Measurements from ENCODE around the gene JAK3.

JAK3 gene

DNA sequence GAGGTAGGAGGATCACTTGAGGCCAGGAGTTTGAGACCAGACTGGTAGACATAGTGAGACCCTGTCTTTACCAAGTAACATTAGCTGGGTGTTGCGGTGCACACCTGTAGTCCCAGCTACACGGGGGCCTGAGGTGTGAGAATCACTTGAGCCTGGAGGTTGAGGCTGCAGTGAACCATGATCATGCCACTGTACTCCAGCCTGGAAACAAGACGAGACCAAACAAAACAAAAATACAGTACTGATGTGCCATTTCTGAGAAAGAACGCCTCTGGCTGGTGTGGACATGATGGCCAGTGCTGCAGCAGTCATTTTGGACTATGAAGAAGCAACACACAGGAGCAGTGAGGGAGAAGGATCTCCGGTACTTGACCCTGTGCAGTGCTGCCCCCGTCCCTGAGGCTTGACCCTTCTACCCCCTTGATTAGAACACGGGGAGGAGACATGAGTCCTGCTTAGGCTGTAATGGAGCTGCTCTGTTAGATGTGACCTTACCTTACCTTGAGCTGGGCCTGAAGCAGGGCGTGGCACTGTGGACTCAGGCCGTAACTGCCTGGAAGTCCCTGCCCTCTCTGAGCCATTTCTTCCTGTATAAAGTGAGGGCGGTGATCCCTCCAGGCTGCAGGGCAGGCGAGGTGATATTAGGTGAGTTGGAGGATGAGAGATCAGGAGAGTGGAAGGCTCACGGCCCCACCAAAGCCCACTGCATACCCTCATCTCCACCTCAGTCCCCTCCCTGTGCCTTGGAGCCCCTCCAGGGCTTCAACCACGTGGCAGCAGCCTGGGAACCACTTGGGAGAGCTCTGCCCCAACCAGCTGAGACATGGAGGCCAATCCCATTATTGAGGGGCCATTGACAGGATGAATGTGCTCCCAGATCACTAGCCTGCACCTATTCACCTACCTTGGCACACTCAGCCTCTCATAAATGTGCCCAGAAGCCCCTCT is 17.9 kb upstream of the JAK3 start:
- no peak for DNase-seq

DNA sequence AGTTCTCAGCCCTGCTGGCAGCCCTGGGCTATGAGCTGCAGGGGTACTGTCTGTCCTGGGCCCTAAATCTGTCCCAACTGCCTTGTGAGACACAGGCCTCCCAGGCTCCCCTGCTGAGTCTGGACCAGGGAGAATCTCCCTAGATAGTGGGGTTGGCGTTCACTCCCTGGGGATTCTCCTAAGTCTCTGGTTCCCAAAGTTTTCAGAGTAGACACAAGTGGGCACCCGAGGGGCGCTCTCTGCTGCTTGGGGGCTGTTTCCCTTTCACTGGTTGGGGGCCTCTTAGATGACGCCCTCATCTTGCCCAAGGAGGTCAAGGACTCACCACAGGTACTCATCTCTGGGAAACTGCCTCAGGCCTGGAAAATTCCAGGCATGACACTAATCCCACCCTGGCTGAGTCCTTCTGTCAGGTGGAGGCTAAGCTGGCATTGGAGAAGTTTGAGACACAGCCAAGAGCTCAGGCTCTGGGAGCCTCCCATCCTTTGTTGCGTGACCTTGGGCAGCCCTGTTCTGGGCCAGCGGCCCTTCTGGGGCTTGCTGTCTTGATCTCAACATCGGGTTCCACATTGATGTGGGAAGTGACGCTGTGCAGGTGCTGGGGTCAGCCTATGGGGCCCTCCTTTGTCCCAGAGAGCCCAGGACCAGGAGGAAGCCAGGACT is 15.9 kb upstream of the JAK3 start:
- no peak for DNase-seq

GRCh38 chr19:17862711-17863519 is 15.1 kb upstream of the JAK3 start:
- no peak for DNase-seq

GRCh38 chr19:17861542-17862402 is 14.0 kb upstream of the JAK3 start:
- no peak for DNase-seq

DNA sequence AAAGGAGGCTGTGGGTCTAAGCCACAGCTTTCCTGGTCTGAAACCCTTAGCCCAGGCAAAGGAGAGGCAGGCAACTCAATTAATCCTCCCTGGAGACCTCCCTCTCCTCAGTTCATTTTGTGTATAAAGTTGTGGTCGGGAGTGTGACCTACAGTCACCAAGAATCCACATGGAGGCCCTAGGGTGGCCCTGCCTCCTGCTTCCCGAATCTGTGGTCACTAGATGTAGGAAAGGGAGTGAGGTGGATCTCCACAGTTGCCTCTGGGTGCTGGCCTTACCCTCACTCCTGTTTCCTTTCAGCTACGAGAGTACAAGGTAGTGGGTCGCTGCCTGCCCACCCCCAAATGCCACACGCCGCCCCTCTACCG is 13.2 kb upstream of the JAK3 start:
- DNase-seq: no peak

DNA sequence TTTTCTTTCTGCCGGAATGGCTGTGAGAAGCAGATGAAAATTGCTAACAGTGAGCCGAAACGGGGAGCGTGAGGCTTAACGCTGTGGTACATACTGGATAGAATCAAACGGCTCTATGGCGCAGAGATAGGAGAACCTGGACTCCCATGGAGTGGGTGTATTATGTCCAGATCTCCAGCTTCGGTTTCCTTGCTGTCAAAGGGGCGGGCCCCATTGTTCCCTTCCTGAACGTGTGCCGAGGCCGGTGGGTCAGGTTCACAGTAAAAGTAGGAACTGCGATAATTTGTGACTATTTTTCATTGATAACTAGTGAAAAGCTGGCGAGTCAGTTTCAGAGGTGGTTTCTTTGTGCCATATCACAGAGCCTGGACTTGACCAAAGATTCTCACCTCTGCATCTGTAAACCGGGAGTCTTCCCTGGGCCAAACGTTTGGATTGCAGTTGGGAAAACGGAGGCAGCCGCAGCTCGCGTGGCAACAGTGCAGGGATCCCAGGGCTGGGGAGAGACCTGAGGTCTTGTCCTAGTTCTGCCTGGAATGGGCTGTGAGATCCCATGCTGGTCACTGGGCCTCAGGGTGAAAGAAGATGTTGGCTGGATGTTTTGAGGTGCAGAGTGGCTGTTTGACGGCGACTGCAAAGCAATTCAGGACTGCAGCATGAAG is 12.7 kb upstream of the JAK3 start:
- DNase-seq: no peak

- peak; percentile 96 for DNase-seq
These were observed 11.9 kb upstream of the JAK3 start, which contains the start of gene RPL18A for GRCh38 chr19:17859533-17860330. RPL18A (plus strand) TSS chr19:17859910; CDS start chr19:17859957, 47 bp downstream.

DNA sequence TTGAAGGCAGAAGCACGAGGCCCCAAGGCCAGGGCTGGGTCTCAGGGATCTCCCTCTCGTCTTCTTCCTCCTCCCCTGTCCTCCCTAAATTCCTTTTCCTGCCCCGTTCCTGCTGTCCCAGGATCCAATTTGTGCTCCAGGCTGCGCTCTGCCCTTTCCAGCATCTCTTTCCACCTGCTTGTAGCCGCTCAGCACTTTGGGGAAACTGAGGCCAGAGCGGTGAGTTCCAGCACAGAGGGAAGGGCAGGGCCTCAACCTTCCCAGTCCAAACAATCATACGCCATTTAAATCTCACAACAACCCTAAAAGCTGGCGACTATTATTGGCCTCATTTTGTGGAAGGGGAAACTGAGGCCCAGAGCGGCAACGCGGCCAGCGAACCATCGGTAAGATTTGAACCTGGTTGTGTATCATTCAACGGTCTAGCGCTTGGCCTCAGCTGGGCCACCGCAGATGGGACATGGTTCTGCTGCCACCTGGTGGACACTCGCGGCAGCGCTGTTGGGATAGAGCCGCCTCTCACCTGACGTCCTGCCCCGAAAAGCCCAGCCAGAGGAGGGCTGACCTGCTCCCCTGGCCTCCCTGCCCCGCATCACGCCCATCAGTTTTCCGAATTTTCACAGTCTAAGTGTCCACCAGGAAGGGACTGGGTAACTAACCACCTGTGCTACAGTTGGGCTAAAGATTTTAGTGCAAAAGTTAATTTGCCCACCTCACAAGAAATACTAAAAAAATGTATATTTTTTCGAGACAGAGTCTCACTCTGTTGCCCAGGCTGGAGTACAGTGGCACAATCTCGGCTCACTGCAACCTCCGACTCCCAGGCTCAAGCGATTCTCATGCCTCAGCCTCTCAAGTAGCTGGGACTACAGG is 7.7 kb upstream of the JAK3 start:
- DNase-seq: peak; percentile 63

GRCh38 chr19:17854061-17854460 is 6.3 kb upstream of the JAK3 start:
- DNase-seq: no peak

GRCh38 chr19:17848595-17849292 is 962 bp upstream of the JAK3 start:
- no peak for DNase-seq

GRCh38 chr19:17846146-17846545 is 1.6 kb downstream of the JAK3 start:
- no peak for DNase-seq

DNA sequence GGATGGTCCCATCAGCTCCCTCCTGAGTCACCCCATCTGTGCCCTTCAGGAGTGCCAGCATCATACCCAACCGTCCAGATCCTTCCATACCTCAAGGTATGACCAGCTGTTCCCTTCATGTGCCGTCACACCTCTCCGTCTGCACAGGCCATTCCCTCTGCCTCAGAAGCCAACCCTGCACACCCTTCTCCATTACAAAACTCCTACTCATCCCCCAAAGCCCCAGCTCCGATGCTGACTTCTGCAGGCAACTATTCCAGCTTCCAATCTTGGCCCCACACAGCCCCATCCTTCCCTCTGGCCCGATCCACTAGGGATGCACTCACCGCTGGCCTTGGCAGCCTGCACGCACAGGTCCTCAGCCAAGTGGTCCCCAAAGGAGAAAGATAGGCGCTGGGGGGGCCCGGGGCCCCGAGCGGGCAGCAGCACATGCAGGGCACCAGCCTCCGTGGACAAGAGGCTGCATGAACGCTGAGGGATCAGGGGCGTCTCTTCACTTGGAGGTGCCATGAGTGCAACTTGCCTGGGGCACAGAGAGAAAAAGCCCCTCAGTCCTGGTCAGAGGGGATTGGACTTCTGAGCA is 3.8 kb downstream of the JAK3 start:
- no peak for DNase-seq

DNA sequence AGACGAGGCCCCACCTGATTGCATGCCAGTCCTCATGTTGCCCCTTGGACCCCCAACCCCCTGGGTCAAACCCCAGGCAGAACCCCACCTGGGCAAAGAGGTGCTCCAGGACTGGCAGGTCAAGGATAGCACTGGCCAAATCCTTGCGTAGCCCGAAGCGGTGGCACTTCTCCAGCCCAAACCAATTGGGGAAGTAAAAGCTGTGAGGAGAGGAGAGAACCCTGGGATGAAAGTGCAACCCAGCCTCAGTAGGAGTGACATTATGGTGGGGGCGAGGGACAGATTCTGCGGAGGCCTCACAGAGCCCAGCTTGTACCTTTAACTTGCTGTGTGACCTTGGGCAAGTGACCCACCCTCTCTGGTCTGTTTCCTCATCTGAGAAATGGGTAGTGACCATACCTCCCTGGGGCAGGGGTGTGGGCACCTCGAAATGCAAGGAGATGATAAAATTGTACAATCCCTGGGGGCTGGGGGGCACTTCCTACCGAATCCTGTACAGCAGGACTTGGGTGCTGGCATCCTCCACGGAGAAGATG is 4.4 kb downstream of the JAK3 start:
- no peak for DNase-seq

DNA sequence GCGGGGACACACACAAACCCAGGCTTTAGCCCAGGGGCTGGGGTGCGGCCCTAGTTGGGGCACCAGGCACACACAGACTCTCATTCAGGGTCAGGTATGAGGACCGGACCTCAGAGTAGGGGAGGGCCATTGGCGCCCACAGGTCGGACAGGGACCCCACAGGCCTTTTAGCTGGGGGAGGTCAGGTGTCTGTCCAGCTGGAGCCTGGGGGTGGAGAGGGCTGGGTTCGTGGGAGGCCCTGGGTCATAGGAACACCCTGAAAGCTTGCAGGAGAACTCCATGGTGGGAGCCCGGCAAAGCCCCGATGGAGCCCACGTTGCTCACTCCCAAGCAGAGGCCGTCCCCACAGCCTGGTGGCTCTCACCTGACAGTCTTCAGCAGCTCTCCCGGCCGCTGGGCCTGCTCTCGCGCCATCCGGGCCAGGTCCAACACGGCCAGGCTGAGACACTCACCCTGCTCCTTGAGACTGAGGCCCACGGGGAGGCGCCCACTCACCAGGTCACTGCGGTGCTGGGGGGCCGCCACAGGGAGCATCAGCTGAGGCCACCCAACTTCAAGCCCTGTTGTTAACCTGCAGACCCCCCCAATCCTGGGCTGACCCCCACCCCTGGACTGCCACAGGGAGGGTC is 5.0 kb downstream of the JAK3 start:
- no peak for DNase-seq

DNA sequence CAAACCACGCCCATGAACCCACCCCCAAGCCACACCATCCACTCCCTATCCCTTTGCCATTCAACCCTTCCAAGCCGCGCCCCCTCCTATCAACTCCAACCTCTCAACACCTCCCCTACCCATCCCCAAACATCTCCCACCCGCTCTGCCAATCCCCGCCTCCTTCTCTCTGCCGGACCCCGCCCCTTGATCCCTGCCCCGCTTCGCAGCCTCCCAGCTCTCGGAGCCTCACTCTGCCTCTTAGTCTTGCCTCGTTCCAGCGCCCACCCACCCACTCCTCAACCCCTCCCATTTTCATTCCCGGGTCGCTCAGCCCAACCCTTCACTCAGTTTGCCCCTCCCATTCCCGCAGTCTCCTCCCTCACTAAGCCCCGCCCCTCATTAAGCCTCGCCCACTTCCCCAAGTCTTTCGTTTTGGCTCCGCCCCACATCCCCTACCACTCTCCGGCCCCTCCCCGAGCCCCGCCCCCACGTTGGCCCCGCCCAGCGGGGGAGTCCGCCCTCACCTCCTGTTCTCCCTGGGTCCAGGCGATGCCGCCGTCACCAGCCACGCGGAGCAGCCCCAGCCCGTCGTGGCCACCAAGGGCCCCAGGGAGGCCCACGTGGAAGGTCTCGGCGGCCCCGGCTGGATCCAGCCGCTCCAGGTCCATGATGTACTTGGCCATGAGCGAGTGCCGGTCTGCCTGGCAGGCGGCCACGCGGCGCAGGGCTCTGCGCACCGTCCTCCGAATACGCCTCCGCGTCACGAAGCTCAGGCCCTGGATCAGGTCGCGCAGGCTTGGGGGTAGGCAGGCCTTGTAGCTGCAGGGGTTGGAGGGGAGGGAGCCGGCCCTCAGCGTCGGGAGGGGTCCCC is 5.7 kb downstream of the JAK3 start:
- DNase-seq: peak; percentile 84

GRCh38 chr19:17841371-17841809 is 6.4 kb downstream of the JAK3 start:
- DNase-seq: no peak

GRCh38 chr19:17840019-17840418 is 7.8 kb downstream of the JAK3 start:
- no peak for DNase-seq

All from NCI-H1694 (cell line).